ENCODE data around the gene BMAL1.

Gene BMAL1

DNA sequence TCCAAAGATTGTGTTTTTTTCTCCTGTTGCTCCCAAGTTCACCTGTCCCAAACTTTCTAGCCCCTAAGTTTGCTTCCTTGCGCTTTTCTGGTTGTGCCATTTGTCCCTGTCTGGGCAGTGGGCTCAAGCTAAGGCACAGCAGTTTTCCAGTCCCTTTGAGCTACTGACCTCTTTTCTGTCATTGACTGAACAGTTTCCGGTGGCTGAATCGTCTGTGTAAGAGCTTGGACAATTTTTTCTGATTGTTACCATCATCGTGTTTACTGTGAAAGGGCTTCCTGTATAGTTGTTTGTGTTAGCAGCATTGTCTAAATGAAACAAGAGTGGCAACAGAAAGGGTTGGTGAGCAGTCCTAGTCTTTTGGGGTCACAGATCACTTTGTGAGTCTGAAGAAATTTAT is 49.8 kb downstream of the BMAL1 start:
- no peak for TF ChIP-seq TCF12 (IDR thresholded peaks at IDR 0.05; ENCODE audit: low read depth)
- no peak for TF ChIP-seq YY1 (IDR thresholded peaks at IDR 0.05; ENCODE audit: low read depth)
- no peak for TF ChIP-seq FOXM1 (IDR thresholded peaks at IDR 0.05; ENCODE audit: borderline replicate concordance, low read depth)
- TF ChIP-seq NFIC (IDR thresholded peaks at IDR 0.05) = no peak
- no peak for TF ChIP-seq EGR1 (IDR thresholded peaks at IDR 0.05)
- TF ChIP-seq, protein P1, sequence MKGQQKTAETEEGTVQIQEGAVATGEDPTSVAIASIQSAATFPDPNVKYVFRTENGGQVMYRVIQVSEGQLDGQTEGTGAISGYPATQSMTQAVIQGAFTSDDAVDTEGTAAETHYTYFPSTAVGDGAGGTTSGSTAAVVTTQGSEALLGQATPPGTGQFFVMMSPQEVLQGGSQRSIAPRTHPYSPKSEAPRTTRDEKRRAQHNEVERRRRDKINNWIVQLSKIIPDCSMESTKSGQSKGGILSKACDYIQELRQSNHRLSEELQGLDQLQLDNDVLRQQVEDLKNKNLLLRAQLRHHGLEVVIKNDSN (IDR thresholded peaks at IDR 0.05) = no peak
- TF ChIP-seq, protein P2, sequence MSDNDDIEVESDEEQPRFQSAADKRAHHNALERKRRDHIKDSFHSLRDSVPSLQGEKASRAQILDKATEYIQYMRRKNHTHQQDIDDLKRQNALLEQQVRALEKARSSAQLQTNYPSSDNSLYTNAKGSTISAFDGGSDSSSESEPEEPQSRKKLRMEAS (IDR thresholded peaks at IDR 0.05) = no peak
- TF ChIP-seq TAF1 (IDR thresholded peaks at IDR 0.05; ENCODE audit: low read depth) = no peak
- no peak for TF ChIP-seq RAD21 (IDR thresholded peaks at IDR 0.05; ENCODE audit: low read depth)
- TF ChIP-seq EP300 (IDR thresholded peaks at IDR 0.05; ENCODE audit: borderline replicate concordance) = no peak
- TF ChIP-seq TEAD4 (IDR thresholded peaks at IDR 0.05) = no peak

DNA sequence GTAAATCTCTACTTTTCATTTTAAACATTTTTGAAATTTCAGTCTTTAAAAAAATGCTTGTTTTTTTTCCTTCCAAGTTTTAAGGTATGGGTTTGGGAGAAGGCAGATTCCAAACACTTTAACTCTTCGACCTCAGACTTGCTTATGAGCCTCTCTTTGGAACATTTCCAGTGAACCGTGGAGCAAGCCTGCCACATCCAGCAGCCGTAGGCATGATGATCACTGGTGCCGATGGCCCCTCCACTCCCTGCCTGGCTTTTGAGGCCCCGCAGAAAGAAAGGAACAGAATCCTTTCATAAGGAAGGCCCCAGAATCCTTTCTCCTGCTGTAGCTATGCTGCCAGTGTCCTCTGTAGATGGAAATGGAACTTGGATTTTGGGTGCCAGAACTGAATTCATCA is 50.7 kb downstream of the BMAL1 start:
- TF ChIP-seq FOXM1 (IDR thresholded peaks at IDR 0.05; ENCODE audit: borderline replicate concordance, low read depth) (no peak), TCF12 (IDR thresholded peaks at IDR 0.05; ENCODE audit: low read depth) (no peak)
- TF ChIP-seq, protein P1 (IDR thresholded peaks at IDR 0.05) = no peak

DNA sequence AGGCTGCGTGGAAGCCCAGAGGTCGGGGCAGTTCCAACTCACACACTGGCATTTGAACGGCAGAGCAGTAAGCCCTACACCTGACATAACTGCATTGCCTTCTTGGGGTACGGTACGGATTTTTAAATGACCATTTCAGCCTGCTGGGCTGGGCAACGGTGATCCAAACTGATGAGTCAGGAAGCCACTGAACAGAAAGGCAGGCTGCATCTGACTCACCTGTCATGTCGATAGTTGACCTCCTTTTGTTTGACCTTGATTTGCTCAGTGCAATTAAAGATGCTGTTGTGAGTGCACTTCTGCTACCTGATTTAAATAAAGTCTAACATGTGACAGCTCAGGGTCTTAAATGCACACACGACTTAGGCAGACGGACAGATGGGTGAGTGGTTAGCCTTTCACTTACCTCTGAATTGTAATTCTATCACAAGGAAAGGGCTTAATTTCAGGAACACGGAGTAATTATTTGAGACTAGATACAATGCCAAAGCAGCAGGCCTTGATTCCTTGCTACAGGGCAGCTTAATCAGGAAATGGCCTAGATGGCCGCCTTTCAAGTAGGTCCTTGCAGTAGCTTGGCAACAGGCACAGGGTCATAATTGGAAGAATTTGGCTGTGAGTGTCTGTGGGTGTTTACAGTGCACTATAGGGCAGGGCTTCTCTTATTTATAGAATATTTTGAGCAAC is 52.2 kb downstream of the BMAL1 start:
- TF ChIP-seq FOXM1 (IDR thresholded peaks at IDR 0.05; ENCODE audit: borderline replicate concordance, low read depth) = no peak
- TF ChIP-seq TAF1 (IDR thresholded peaks at IDR 0.05; ENCODE audit: low read depth) = no peak
- TF ChIP-seq, protein P2 (IDR thresholded peaks at IDR 0.05) = no peak
- TF ChIP-seq, protein P3, sequence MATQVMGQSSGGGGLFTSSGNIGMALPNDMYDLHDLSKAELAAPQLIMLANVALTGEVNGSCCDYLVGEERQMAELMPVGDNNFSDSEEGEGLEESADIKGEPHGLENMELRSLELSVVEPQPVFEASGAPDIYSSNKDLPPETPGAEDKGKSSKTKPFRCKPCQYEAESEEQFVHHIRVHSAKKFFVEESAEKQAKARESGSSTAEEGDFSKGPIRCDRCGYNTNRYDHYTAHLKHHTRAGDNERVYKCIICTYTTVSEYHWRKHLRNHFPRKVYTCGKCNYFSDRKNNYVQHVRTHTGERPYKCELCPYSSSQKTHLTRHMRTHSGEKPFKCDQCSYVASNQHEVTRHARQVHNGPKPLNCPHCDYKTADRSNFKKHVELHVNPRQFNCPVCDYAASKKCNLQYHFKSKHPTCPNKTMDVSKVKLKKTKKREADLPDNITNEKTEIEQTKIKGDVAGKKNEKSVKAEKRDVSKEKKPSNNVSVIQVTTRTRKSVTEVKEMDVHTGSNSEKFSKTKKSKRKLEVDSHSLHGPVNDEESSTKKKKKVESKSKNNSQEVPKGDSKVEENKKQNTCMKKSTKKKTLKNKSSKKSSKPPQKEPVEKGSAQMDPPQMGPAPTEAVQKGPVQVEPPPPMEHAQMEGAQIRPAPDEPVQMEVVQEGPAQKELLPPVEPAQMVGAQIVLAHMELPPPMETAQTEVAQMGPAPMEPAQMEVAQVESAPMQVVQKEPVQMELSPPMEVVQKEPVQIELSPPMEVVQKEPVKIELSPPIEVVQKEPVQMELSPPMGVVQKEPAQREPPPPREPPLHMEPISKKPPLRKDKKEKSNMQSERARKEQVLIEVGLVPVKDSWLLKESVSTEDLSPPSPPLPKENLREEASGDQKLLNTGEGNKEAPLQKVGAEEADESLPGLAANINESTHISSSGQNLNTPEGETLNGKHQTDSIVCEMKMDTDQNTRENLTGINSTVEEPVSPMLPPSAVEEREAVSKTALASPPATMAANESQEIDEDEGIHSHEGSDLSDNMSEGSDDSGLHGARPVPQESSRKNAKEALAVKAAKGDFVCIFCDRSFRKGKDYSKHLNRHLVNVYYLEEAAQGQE (IDR thresholded peaks at IDR 0.05; ENCODE audit: low read depth) = no peak
- no peak for TF ChIP-seq TCF12 (IDR thresholded peaks at IDR 0.05; ENCODE audit: low read depth)
- no peak for TF ChIP-seq NFIC (IDR thresholded peaks at IDR 0.05)
- no peak for TF ChIP-seq CEBPB (IDR thresholded peaks at IDR 0.05)
- no peak for TF ChIP-seq TEAD4 (IDR thresholded peaks at IDR 0.05)
- TF ChIP-seq CREB1 (IDR thresholded peaks at IDR 0.05; ENCODE audit: low read depth) = no peak
- TF ChIP-seq RAD21 (IDR thresholded peaks at IDR 0.05; ENCODE audit: low read depth) = no peak

DNA sequence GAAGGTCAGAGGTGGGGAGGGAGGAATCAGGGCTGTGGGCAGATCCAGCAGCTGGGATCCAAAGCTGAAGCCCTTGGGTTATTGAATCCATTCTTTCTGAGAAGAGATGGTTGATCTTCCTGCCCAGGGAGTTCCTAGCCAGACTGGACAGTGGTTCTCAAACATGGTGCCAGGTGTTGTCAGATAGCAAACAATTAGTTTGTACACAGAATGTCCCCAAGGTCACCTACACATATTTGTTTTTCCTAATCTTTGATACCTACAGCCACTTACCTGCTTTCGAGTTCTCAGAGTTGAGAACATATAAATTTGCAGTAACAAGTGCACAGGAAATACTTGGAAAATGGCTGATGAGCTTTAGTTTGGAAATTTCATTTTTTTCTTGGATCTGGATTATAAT is 54.5 kb downstream of the BMAL1 start:
- TF ChIP-seq FOXM1 (IDR thresholded peaks at IDR 0.05; ENCODE audit: borderline replicate concordance, low read depth) (no peak), TCF12 (IDR thresholded peaks at IDR 0.05; ENCODE audit: low read depth) (no peak)

DNA sequence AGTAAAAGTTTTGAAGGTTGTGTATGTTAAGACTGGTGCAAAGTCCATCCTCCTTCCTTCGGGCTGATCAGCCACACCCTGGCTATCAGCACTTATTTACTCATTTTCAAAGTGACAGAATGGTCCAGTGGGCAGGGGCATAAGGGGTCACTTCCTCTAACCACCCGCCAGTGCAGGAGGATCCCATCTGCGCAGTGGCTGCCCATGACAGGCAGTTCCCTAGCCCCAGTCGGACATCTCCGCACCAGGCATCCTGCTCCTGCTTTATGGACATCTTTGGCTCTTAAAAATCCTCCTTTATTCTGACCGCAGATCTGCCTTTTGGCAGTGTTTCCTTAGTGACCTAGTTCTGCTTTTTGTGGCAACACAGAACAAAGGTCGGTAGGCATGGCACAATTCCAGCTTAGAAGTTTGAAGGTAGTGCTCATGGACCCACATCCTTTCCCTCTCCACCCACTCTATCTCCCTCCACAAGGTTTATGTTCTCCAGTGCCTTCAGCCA is 55.9 kb downstream of the BMAL1 start:
- TF ChIP-seq TAF1 (IDR thresholded peaks at IDR 0.05; ENCODE audit: low read depth) (no peak), CREB1 (IDR thresholded peaks at IDR 0.05; ENCODE audit: low read depth) (no peak), CEBPB (IDR thresholded peaks at IDR 0.05) (no peak), TEAD4 (IDR thresholded peaks at IDR 0.05) (no peak), NFIC (IDR thresholded peaks at IDR 0.05) (no peak), RAD21 (IDR thresholded peaks at IDR 0.05; ENCODE audit: low read depth) (no peak), ZBTB7A (IDR thresholded peaks at IDR 0.05; ENCODE audit: low read depth) (no peak), YY1 (IDR thresholded peaks at IDR 0.05; ENCODE audit: low read depth) (no peak), TCF12 (IDR thresholded peaks at IDR 0.05; ENCODE audit: low read depth) (no peak), FOXM1 (IDR thresholded peaks at IDR 0.05; ENCODE audit: borderline replicate concordance, low read depth) (no peak), EP300 (IDR thresholded peaks at IDR 0.05; ENCODE audit: borderline replicate concordance) (no peak), EGR1 (IDR thresholded peaks at IDR 0.05) (no peak)
- TF ChIP-seq, protein P3 (IDR thresholded peaks at IDR 0.05; ENCODE audit: low read depth) = no peak
- TF ChIP-seq, protein P1 (IDR thresholded peaks at IDR 0.05) = no peak
- TF ChIP-seq, protein P2 (IDR thresholded peaks at IDR 0.05) = no peak
